ENCODE measurements around the gene HDHD3.

The HDHD3 gene

GRCh38 chr9:113359385-113359784 lies 17.4 kb downstream of the HDHD3 start:
- no peaks in the 10 kb centered on the region for H3K36me3 ChIP-seq (ENCODE audit: control insufficient read depth, low read length)
- no peaks in the 10 kb centered on the region for H3K9me2 ChIP-seq (replicated peaks; ENCODE audit: control insufficient read depth, low read length)
- H3K79me2 ChIP-seq (ENCODE audit: control insufficient read depth, low read length) = no peaks in the 10 kb centered on the region
- no peak overlapping the region for H3K27ac ChIP-seq (ENCODE audit: low read depth, low read length)
- no peak overlapping the region for H3K4me2 ChIP-seq (ENCODE audit: low read length)
- no peaks in the 10 kb centered on the region for H3K9me3 ChIP-seq (ENCODE audit: control insufficient read depth, insufficient read depth, low read length)
- H4K20me1 ChIP-seq (ENCODE audit: control insufficient read depth, insufficient read depth, low read depth, low read length) = no peaks in the 10 kb centered on the region
- no peaks in the 10 kb centered on the region for H3K4me1 ChIP-seq (ENCODE audit: control insufficient read depth, low read length)
- H3K4me3 ChIP-seq (ENCODE audit: low read length) = no peak overlapping the region
- no peaks in the 10 kb centered on the region for H3F3A ChIP-seq (ENCODE audit: control insufficient read depth, insufficient read depth)
- no peak for TF ChIP-seq EZH2phosphoT487 (IDR thresholded peaks at IDR 0.05; ENCODE audit: borderline replicate concordance, low read length)
- TF ChIP-seq CTCF (IDR thresholded peaks at IDR 0.05; ENCODE audit: low read depth, low read length, poor library complexity, severe bottlenecking) = no peak
- peaks cover 22% of the 10 kb centered on the region for H3K27me3 ChIP-seq (ENCODE audit: control insufficient read depth, low read length)

- no peaks in the 10 kb centered on the region for H3F3A ChIP-seq (ENCODE audit: control insufficient read depth, insufficient read depth)
- no peaks in the 10 kb centered on the region for H3K79me2 ChIP-seq (ENCODE audit: control insufficient read depth, low read length)
- no peak overlapping the region for H3K27ac ChIP-seq (ENCODE audit: low read depth, low read length)
- H4K20me1 ChIP-seq (ENCODE audit: control insufficient read depth, insufficient read depth, low read depth, low read length) = no peaks in the 10 kb centered on the region
- H3K4me1 ChIP-seq (ENCODE audit: control insufficient read depth, low read length) = no peaks in the 10 kb centered on the region
- no peak for TF ChIP-seq CTCF (IDR thresholded peaks at IDR 0.05; ENCODE audit: low read depth, low read length, poor library complexity, severe bottlenecking)
- TF ChIP-seq EZH2phosphoT487 (IDR thresholded peaks at IDR 0.05; ENCODE audit: borderline replicate concordance, low read length) = no peak
- no peak overlapping the region for H3K4me2 ChIP-seq (ENCODE audit: low read length)
- no peaks in the 10 kb centered on the region for H3K36me3 ChIP-seq (ENCODE audit: control insufficient read depth, low read length)
- no peaks in the 10 kb centered on the region for H3K9me2 ChIP-seq (replicated peaks; ENCODE audit: control insufficient read depth, low read length)
- no peaks in the 10 kb centered on the region for H3K9me3 ChIP-seq (ENCODE audit: control insufficient read depth, insufficient read depth, low read length)
- H3K4me3 ChIP-seq (ENCODE audit: low read length) = no peak overlapping the region
- peaks cover 25% of the 10 kb centered on the region for H3K27me3 ChIP-seq (ENCODE audit: control insufficient read depth, low read length)
These were observed 20.0 kb downstream of the HDHD3 start for GRCh38 chr9:113356686-113357292.

GRCh38 chr9:113355040-113355596 lies 21.7 kb downstream of the HDHD3 start:
- H3K79me2 ChIP-seq (ENCODE audit: control insufficient read depth, low read length) = no peaks in the 10 kb centered on the region
- TF ChIP-seq CTCF (IDR thresholded peaks at IDR 0.05; ENCODE audit: low read depth, low read length, poor library complexity, severe bottlenecking) = no peak
- peaks cover 39% of the 10 kb centered on the region for H3K27me3 ChIP-seq (ENCODE audit: control insufficient read depth, low read length)

More at GRCh38 chr9:113355040-113355596, 21.7 kb downstream of the HDHD3 start:
- Histone ChIP-seq H3F3A (ENCODE audit: control insufficient read depth, insufficient read depth) (no peaks in the 10 kb centered on the region), H3K36me3 (ENCODE audit: control insufficient read depth, low read length) (no peaks in the 10 kb centered on the region), H3K4me2 (ENCODE audit: low read length) (no peak overlapping the region), H3K4me1 (ENCODE audit: control insufficient read depth, low read length) (peaks cover 13% of the 10 kb centered on the region), H4K20me1 (ENCODE audit: control insufficient read depth, insufficient read depth, low read depth, low read length) (no peaks in the 10 kb centered on the region), H3K4me3 (ENCODE audit: low read length) (no peak overlapping the region), H3K27ac (ENCODE audit: low read depth, low read length) (no peak overlapping the region), H3K9me2 (replicated peaks; ENCODE audit: control insufficient read depth, low read length) (no peaks in the 10 kb centered on the region), H3K9me3 (ENCODE audit: control insufficient read depth, insufficient read depth, low read length) (no peaks in the 10 kb centered on the region)

Data from DOHH2 (cell line).